A673 (cell line): ENCODE data around the gene NFATC1. TPM values are rescaled to one million over a fixed set of nuclear protein-coding genes. Genes with fewer than 3 reads are reported as not detected.

ENCODE experiments used
- BruUV-seq: library from RNA; stranded (reverse); fragments of 400-500 nt; replicated peaks from 2 replicates; lab custom pipeline; 2021; lab: Mats Ljungman, UMichigan
- CTCF ChIA-PET: fragments of 300-600 bp; sonication (Branson Sonifier 250); formaldehyde crosslinking; loops from one replicate; lab custom pipeline; 2022; ENCODE audit warnings: antibody characterized with exemption; lab: Charles Lee
- POLR2A ChIA-PET: fragments of 300-600 bp; sonication (Branson Sonifier 250); formaldehyde crosslinking; loops from one replicate; lab custom pipeline; 2022; ENCODE audit warnings: antibody characterized with exemption; ENCODE audit not compliant: low non-redundant PET; lab: Charles Lee
- DNase-seq: peaks from one replicate; pipeline ENCODE4 v3.0.0-alpha.2; 2015; ENCODE audit warnings: low spot score
- H3K27ac ChIP-seq: fragments of 200-600 bp; sonication (generic); 2 replicates; pipeline ENCODE4 v1.5.1; 2016; ENCODE audit warnings: mixed run types, low read depth, mild to moderate bottlenecking, mixed read lengths, antibody characterized with exemption, low read length; ENCODE audit not compliant: poor library complexity, severe bottlenecking
- H3K27me3 ChIP-seq: fragments of 200-600 bp; sonication (generic); replicated peaks from 2 replicates; pipeline ENCODE4 v1.6.1; 2017; ENCODE audit warnings: mixed run types, low read depth, mild to moderate bottlenecking, mixed read lengths, antibody characterized with exemption, low read length; ENCODE audit not compliant: insufficient read depth, poor library complexity
- H3K36me3 ChIP-seq: fragments of 200-600 bp; sonication (generic); 2 replicates; pipeline ENCODE4 v1.6.1; 2016; ENCODE audit warnings: mixed run types, mild to moderate bottlenecking, mixed read lengths, antibody characterized with exemption, low read length; ENCODE audit not compliant: insufficient read depth, poor library complexity, severe bottlenecking
- H3K4me1 ChIP-seq: fragments of 200-600 bp; sonication (generic); 2 replicates; pipeline ENCODE4 v1.6.1; 2017; ENCODE audit warnings: mixed run types, mild to moderate bottlenecking, mixed read lengths, antibody characterized with exemption, low read length; ENCODE audit not compliant: insufficient read depth, poor library complexity, severe bottlenecking
- H3K4me3 ChIP-seq: fragments of 200-600 bp; sonication (generic); 2 replicates; pipeline ENCODE4 v1.5.1; 2016; ENCODE audit warnings: low read depth, mixed run types, mild to moderate bottlenecking, mixed read lengths, low read length; ENCODE audit not compliant: poor library complexity, severe bottlenecking
- H3K9me3 ChIP-seq: fragments of 200-600 bp; sonication (generic); 2 replicates; pipeline ENCODE4 v1.6.1; 2016; ENCODE audit warnings: mixed run types, low read depth, mild to moderate bottlenecking, mixed read lengths, antibody characterized with exemption, low read length; ENCODE audit not compliant: poor library complexity, severe bottlenecking
- EZH2 ChIP-seq: fragments of 200-600 bp; sonication (generic); IDR thresholded peaks from 2 replicates; pipeline ENCODE4 v1.6.1; 2017; ENCODE audit warnings: borderline replicate concordance, low read depth, mild to moderate bottlenecking, mixed read lengths, antibody characterized with exemption, low read length; ENCODE audit not compliant: poor library complexity, severe bottlenecking
- intact Hi-C: fragments of 100-400 bp; cut with micrococcal nuclease; formaldehyde crosslinking; loops from one replicate; pipeline ENCODE4 v1.10.0; 2022; ENCODE audit not compliant: unreplicated experiment
- total RNA-seq: library from RNA; stranded (reverse); gene quantifications from 2 replicates; pipeline ENCODE4 v1.2.3, GENCODE V29; 2021
- TF ChIP-seq, protein P1 (sequence below): fragments of 300-800, 200-600 bp; sonication (generic); conservative IDR thresholded peaks from 2 replicates; pipeline ENCODE4 v1.5.1; 2017; ENCODE audit warnings: low read depth, mild to moderate bottlenecking, antibody characterized with exemption, low read length, moderate library complexity, mixed read lengths

The NFATC1 gene
- total RNA-seq, 1 experiment from 2014 or later = 10.4 TPM

- Histone ChIP-seq H3K27me3 (no peaks in the 10 kb centered on the region), H3K9me3 (no peaks in the 10 kb centered on the region), H3K27ac (no peak overlapping the region), H3K36me3 (no peaks in the 10 kb centered on the region), H3K4me1 (peaks cover 25% of the 10 kb centered on the region), H3K4me3 (no peak overlapping the region)
- CTCF ChIA-PET = no interaction called here
- POLR2A ChIA-PET = no interaction called here
- BruUV-seq = no TSS peak
- no peak for TF ChIP-seq EZH2
- TF ChIP-seq, protein P1, sequence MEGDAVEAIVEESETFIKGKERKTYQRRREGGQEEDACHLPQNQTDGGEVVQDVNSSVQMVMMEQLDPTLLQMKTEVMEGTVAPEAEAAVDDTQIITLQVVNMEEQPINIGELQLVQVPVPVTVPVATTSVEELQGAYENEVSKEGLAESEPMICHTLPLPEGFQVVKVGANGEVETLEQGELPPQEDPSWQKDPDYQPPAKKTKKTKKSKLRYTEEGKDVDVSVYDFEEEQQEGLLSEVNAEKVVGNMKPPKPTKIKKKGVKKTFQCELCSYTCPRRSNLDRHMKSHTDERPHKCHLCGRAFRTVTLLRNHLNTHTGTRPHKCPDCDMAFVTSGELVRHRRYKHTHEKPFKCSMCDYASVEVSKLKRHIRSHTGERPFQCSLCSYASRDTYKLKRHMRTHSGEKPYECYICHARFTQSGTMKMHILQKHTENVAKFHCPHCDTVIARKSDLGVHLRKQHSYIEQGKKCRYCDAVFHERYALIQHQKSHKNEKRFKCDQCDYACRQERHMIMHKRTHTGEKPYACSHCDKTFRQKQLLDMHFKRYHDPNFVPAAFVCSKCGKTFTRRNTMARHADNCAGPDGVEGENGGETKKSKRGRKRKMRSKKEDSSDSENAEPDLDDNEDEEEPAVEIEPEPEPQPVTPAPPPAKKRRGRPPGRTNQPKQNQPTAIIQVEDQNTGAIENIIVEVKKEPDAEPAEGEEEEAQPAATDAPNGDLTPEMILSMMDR = no peak
- no peak for DNase-seq
- intact Hi-C loops = no loop called here
Measured at GRCh38 chr18:79409313-79409712, 13.6 kb downstream of the NFATC1 start.

DNA sequence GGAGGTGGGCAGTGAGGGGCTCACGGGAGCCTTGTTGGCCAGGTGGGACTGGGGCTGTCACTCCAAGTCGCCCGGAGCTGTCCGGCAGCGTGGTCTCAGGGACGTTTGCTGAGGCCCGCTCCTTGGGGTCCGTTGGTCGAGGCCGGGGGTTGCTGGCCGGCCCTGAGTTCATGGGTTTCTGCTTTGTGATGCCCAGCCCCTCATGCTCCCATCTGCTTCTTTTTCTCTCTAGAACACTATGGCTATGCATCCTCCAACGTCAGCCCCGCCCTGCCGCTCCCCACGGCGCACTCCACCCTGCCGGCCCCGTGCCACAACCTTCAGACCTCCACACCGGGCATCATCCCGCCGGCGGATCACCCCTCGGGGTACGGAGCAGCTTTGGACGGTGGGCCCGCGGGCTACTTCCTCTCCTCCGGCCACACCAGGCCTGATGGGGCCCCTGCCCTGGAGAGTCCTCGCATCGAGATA lies 14.5 kb downstream of the NFATC1 start:
- no peak for TF ChIP-seq EZH2
- TF ChIP-seq, protein P1 = no peak
- Histone ChIP-seq H3K27me3 (no peaks in the 10 kb centered on the region), H3K4me1 (peaks cover 20% of the 10 kb centered on the region), H3K4me3 (no peak overlapping the region), H3K36me3 (no peaks in the 10 kb centered on the region), H3K9me3 (no peaks in the 10 kb centered on the region), H3K27ac (no peak overlapping the region)
- ChIA-PET CTCF (no interaction called here), POLR2A (no interaction called here)
- intact Hi-C loops = no loop called here
- no TSS peak for BruUV-seq
- DNase-seq = no peak

- Histone ChIP-seq H3K36me3 (no peaks in the 10 kb centered on the region), H3K27ac (no peak overlapping the region), H3K27me3 (no peaks in the 10 kb centered on the region), H3K4me3 (no peak overlapping the region), H3K9me3 (no peaks in the 10 kb centered on the region), H3K4me1 (peaks cover 13% of the 10 kb centered on the region)
- DNase-seq = no peak
- TF ChIP-seq EZH2 = no peak
- TF ChIP-seq, protein P1 = no peak
- ChIA-PET POLR2A (no interaction called here), CTCF (no interaction called here)
- intact Hi-C loops = no loop called here
- BruUV-seq = no TSS peak
Measured at GRCh38 chr18:79410731-79411613, 15.2 kb downstream of the NFATC1 start.
